Neuronal stem cell (in vitro differentiated cells): Measurements from ENCODE around the gene URM1.

Experiments used
- DNase-seq: peaks from one replicate; pipeline ENCODE4 v3.0.0-alpha.2; 2013; ENCODE audit warnings: low spot score
- H2AFZ ChIP-seq: one replicate; pipeline ENCODE4 v1.6.1; 2013; ENCODE audit warnings: mild to moderate bottlenecking, low read length, inconsistent platforms
- H2AK5ac ChIP-seq: 2 replicates; pipeline ENCODE4 v1.6.1; 2013; ENCODE audit warnings: low read depth, mild to moderate bottlenecking, inconsistent platforms, low read length, moderate library complexity, mixed read lengths
- H2BK120ac ChIP-seq: 2 replicates; pipeline ENCODE4 v1.6.1; 2013; ENCODE audit warnings: low read depth, mild to moderate bottlenecking, inconsistent platforms, low read length, moderate library complexity, mixed read lengths
- H2BK12ac ChIP-seq: one replicate; pipeline ENCODE4 v1.6.1; 2013; ENCODE audit warnings: low read length, inconsistent platforms
- H2BK15ac ChIP-seq: 2 replicates; pipeline ENCODE4 v1.6.1; 2013; ENCODE audit warnings: mild to moderate bottlenecking, low read length, inconsistent platforms, mixed read lengths
- H2BK5ac ChIP-seq: one replicate; pipeline ENCODE4 v1.6.1; 2013; ENCODE audit warnings: inconsistent platforms, mild to moderate bottlenecking, low read length, moderate library complexity
- H3K14ac ChIP-seq: one replicate; pipeline ENCODE4 v1.6.1; 2013; ENCODE audit warnings: low read length, inconsistent platforms
- H3K18ac ChIP-seq: 2 replicates; pipeline ENCODE4 v1.6.1; 2013; ENCODE audit warnings: low read length, inconsistent platforms
- H3K23ac ChIP-seq: 2 replicates; pipeline ENCODE4 v1.6.1; 2013; ENCODE audit warnings: low read depth, mild to moderate bottlenecking, mixed read lengths, low read length, inconsistent platforms; ENCODE audit not compliant: poor library complexity
- H3K27ac ChIP-seq: replicated peaks from 3 replicates; pipeline ENCODE4 v1.5.1; 2013; ENCODE audit warnings: low read length, inconsistent platforms
- H3K27me3 ChIP-seq, 3 experiments: 2 replicates each; pipeline ENCODE4 v1.6.1; 2013; ENCODE audit warnings: low read length in 3 of 3, mild to moderate bottlenecking in 2 of 3, inconsistent platforms in 1 of 3, low read depth in 1 of 3, mixed read lengths in 1 of 3, moderate library complexity in 1 of 3; ENCODE audit not compliant: control insufficient read depth in 3 of 3, insufficient read depth in 3 of 3
- H3K36me3 ChIP-seq, 2 donors: replicated peaks in 1 of 2; 2 replicates each; pipeline ENCODE4 v1.6.1; 2013; ENCODE audit warnings: low read length in 2 of 2; ENCODE audit not compliant: control insufficient read depth in 2 of 2, insufficient read depth in 2 of 2
- H3K4ac ChIP-seq: 2 replicates; pipeline ENCODE4 v1.6.1; 2013; ENCODE audit warnings: inconsistent platforms, mild to moderate bottlenecking, low read length, moderate library complexity
- H3K4me1 ChIP-seq, 2 donors: 1 replicate in 1 of 2; 2 replicates in 1 of 2; pipeline ENCODE4 v1.6.1; 2013; ENCODE audit warnings: low read length in 2 of 2, low read depth in 1 of 2; ENCODE audit not compliant: control insufficient read depth in 2 of 2, insufficient read depth in 1 of 2
- H3K4me2 ChIP-seq: one replicate; pipeline ENCODE4 v1.6.1; 2013; ENCODE audit warnings: mild to moderate bottlenecking, low read length, inconsistent platforms; ENCODE audit not compliant: insufficient read depth, poor library complexity, severe bottlenecking
- H3K4me3 ChIP-seq, 2 donors: 2 replicates each; pipeline ENCODE4 v1.5.1; 2013; ENCODE audit warnings: low read length in 2 of 2, mild to moderate bottlenecking in 2 of 2, inconsistent platforms in 1 of 2, moderate library complexity in 1 of 2
- H3K79me1 ChIP-seq: one replicate; pipeline ENCODE4 v1.6.1; 2013; ENCODE audit warnings: low read depth, mild to moderate bottlenecking, inconsistent platforms, low read length, moderate library complexity
- H3K9ac ChIP-seq: one replicate; pipeline ENCODE4 v1.6.1; 2013; ENCODE audit warnings: mild to moderate bottlenecking, low read depth, low read length, inconsistent platforms; ENCODE audit not compliant: poor library complexity
- H3K9me3 ChIP-seq, 2 donors: replicated peaks in 1 of 2; 2 replicates each; pipeline versions ENCODE3 to v1.6.1; 2013; ENCODE audit warnings: low read length in 2 of 2, mild to moderate bottlenecking in 2 of 2, inconsistent platforms in 1 of 2, low read depth in 1 of 2, mixed read lengths in 1 of 2, moderate library complexity in 1 of 2; ENCODE audit not compliant: control insufficient read depth in 2 of 2, insufficient read depth in 1 of 2
- H4K8ac ChIP-seq: one replicate; pipeline ENCODE4 v1.6.1; 2013; ENCODE audit warnings: low read depth, mild to moderate bottlenecking, inconsistent platforms, low read length, moderate library complexity
- H4K91ac ChIP-seq: one replicate; pipeline ENCODE4 v1.6.1; 2013; ENCODE audit warnings: low read length, low read depth, mild to moderate bottlenecking, inconsistent platforms; ENCODE audit not compliant: poor library complexity
- WGBS, 2 donors: extraction: QIAGEN DNeasy Blood & Tissue Kit; methylation state at CpG; one replicate each; pipeline ENCODE4 v1.1.7; 2013; ENCODE audit warnings: missing lambda C conversion rate in 2 of 2, mixed read lengths in 1 of 2; ENCODE audit not compliant: insufficient read length in 2 of 2, insufficient replicate concordance in 1 of 2; ENCODE audit errors: extremely low coverage in 2 of 2; 5-methylcytosine and 5-hydroxymethylcytosine counted together

Gene URM1

GRCh38 chr9:128389395-128390149 is 18.4 kb downstream of the URM1 start:
- Histone ChIP-seq H2BK12ac (no peak overlapping the region), H3K4me1 (peaks cover 11 to 80% of the 10 kb centered on the region in 2 donors), H3K4me2 (no peak overlapping the region), H3K27me3 (peaks cover 0 to 99% (median 26%) of the 10 kb centered on the region in 3 experiments), H3K18ac (no peak overlapping the region), H4K91ac (no peak overlapping the region), H2BK15ac (no peak overlapping the region), H3K36me3 (peaks cover 11 to 70% of the 10 kb centered on the region in 2 donors), H3K23ac (peak overlapping the region; percentile 6), H3K79me1 (no peaks in the 10 kb centered on the region), H3K9me3 (no peaks in the 10 kb centered on the region), H3K4ac (no peak overlapping the region), H2BK120ac (no peak overlapping the region), H3K14ac (no peak overlapping the region), H3K4me3 (no peak overlapping the region), H2AK5ac (no peak overlapping the region), H2AFZ (no peak overlapping the region), H4K8ac (no peak overlapping the region), H3K9ac (no peak overlapping the region), H2BK5ac (no peak overlapping the region), H3K27ac (no peak overlapping the region)
- DNase-seq, result no peak
- WGBS, 2 donors, result no CpG with 5 or more reads among the region's 13 CpGs

GRCh38 chr9:128390150-128390812 is 19.1 kb downstream of the URM1 start:
- Histone ChIP-seq H3K27me3 (peaks cover 0 to 99% (median 26%) of the 10 kb centered on the region in 3 experiments), H3K9ac (peak overlapping the region; percentile 46), H2BK12ac (no peak overlapping the region), H3K23ac (no peak overlapping the region), H3K14ac (no peak overlapping the region), H3K36me3 (peaks cover 11 to 65% of the 10 kb centered on the region in 2 donors), H4K91ac (no peak overlapping the region), H2AK5ac (no peak overlapping the region), H3K27ac (no peak overlapping the region), H3K18ac (no peak overlapping the region), H3K4me1 (peaks cover 11 to 78% of the 10 kb centered on the region in 2 donors), H2BK15ac (no peak overlapping the region), H3K4me3 (peak overlapping the region in 1 of 2 donors; percentile 93), H3K4me2 (no peak overlapping the region), H3K4ac (no peak overlapping the region), H3K9me3 (no peaks in the 10 kb centered on the region), H2AFZ (no peak overlapping the region), H2BK5ac (no peak overlapping the region), H2BK120ac (no peak overlapping the region), H3K79me1 (no peaks in the 10 kb centered on the region), H4K8ac (no peak overlapping the region)
- DNase-seq, result no peak
- WGBS, 2 donors, result no CpG with 5 or more reads among the region's 11 CpGs

- Histone ChIP-seq H3K79me1 (no peaks in the 10 kb centered on the region), H3K14ac (no peak overlapping the region), H3K4me1 (peaks cover 11 to 72% of the 10 kb centered on the region in 2 donors), H3K27ac (no peak overlapping the region), H2BK5ac (no peak overlapping the region), H3K23ac (no peak overlapping the region), H3K9me3 (no peaks in the 10 kb centered on the region), H3K4me3 (peak overlapping the region in 1 of 2 donors; percentile 93), H3K4me2 (no peak overlapping the region), H4K8ac (no peak overlapping the region), H3K9ac (no peak overlapping the region), H2BK15ac (no peak overlapping the region), H2BK12ac (no peak overlapping the region), H3K18ac (no peak overlapping the region), H2AK5ac (no peak overlapping the region), H2AFZ (no peak overlapping the region), H3K27me3 (peaks cover 0 to 96% (median 26%) of the 10 kb centered on the region in 3 experiments), H4K91ac (no peak overlapping the region), H3K4ac (no peak overlapping the region), H3K36me3 (peaks cover 11 to 65% of the 10 kb centered on the region in 2 donors), H2BK120ac (no peak overlapping the region)
- DNase-seq, result no peak
- no CpG with 5 or more reads among the region's 8 CpGs for WGBS, 2 donors
Observed at GRCh38 chr9:128390813-128391711, 19.9 kb downstream of the URM1 start.
